Endometrial microvascular endothelial cells (primary cell): ENCODE measurements around the gene RNF213. TPM values are rescaled to one million over a fixed set of nuclear protein-coding genes. Genes with fewer than 3 reads are reported as not detected.
"Not testable (repeated sequence)": the region's sequence is repeated elsewhere in the genome, so short reads cannot be mapped to it uniquely, and the experiment has no call there.

ENCODE experiments used
- in situ Hi-C: cut with HindIII; loops from 2 replicates; pipeline ENCODE4 v1.10.0; 2017; ENCODE audit warnings: low sequenced_read_pairs, low pct_unique_long_range_greater_than_20kb; ENCODE audit errors: inconsistent ontology term
- total RNA-seq: library from RNA; depleted of rRNA; stranded (reverse); fragments of >200 nt; gene quantifications from one replicate; pipeline ENCODE4 v1.2.3, GENCODE V29; 2015; ENCODE audit errors: inconsistent ontology term

The RNF213 gene
- total RNA-seq, 1 donor from 2014 or later = 80.8 TPM

DNA sequence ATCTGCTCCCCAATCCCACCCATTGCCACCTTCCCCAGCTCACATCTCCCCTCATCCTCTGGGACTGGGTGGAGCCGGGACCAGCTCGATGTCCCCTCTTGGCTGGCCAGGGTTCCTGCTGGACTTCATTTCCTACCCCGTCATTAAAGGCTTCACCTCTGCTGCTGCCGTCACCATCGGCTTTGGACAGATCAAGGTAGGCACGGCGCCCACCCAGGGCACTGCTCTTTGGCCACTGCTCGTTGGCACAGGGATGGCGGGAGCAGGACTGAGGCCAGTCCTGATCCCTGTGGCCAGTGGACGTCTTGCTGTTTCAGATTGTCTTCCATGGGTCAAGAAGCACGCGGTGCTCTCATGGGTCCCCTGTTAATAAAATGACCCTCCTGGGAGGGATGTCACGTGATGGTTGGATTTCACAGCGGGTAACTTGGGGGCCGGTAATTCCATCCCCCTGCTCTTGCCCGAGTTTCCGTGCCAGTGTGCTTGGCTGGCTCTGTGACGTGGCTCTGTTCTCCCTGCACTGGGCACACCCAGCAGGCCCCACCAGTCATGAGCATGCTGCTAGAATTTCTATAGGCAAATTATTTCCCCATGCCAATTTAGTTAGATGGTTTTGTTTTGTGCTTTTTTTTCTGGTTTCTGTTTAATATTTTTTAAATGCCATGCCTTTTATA is 37.4 kb upstream of the RNF213 start:
- in situ Hi-C loops = no loop called here

- in situ Hi-C loops = no loop called here
Measured at GRCh38 chr17:80223838-80224497, 36.7 kb upstream of the RNF213 start.

- in situ Hi-C loops = no loop called here
Measured at GRCh38 chr17:80224683-80225082, 36.0 kb upstream of the RNF213 start.

- in situ Hi-C loops = no loop called here
Measured at GRCh38 chr17:80225230-80225629, 35.4 kb upstream of the RNF213 start.

GRCh38 chr17:80227156-80227555 is 33.5 kb upstream of the RNF213 start:
- in situ Hi-C loops = no loop called here

- in situ Hi-C loops = no loop called here
Measured at GRCh38 chr17:80227666-80228065, 33.0 kb upstream of the RNF213 start.

GRCh38 chr17:80228477-80228876 is 32.2 kb upstream of the RNF213 start:
- in situ Hi-C loops = no loop called here

DNA sequence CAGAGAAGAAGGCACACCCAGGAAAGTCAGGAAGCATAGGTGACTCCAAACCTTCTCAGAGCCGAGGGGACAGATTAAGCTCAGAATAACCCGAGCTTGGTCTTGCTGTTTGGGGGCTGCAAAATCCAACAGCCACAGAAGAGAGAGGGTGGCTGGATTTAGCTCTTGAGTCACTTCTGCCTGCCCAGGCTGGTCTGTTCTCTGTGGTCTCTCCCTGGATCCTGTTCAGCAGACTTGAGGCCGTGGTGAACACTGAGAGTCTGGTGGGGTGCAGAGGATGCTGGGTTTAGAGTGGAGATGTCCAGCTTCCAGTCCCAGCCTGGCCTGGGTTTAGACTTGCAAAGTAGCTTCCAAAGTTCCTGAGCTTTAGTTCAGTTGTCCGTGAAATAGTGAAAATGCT is 31.6 kb upstream of the RNF213 start:
- in situ Hi-C loops = no loop called here

DNA sequence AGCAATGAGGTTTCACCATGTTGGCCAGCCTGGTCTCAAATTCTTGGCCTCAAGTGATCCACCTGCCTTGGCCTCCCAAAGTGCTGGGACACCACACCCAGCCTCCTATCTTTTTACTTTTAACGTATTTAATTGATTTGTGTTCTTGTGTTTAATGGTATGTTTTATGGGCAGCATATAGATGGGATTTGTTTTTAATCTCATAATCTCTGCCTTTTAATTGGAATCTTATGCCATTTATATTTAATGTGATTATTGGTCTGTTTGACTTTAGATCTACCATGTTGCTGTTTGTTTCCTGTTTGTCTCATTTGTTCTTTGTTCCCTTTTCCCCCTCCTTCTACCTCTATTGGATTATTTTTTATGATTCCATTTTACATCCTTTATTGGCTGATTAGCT is 28.2 kb upstream of the RNF213 start:
- in situ Hi-C loops = no loop called here

GRCh38 chr17:80233202-80233601 is 27.4 kb upstream of the RNF213 start:
- in situ Hi-C loops = no loop called here

DNA sequence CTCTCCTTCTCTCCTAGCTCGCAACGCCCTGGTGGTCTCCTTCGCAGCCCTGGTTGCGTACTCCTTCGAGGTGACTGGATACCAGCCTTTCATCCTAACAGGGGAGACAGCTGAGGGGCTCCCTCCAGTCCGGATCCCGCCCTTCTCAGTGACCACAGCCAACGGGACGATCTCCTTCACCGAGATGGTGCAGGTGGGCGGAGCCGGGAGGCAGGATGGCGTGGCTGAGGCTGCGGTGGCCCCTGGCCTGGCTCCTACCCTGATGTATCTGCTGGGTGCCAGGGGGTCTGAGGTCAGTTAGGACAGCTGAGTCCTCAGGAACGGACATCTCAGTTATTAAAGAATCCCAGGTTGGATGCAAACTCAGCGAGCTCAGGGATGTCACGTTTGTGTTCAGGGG is 23.7 kb upstream of the RNF213 start:
- in situ Hi-C loops = no loop called here

GRCh38 chr17:80237386-80237785 is 23.3 kb upstream of the RNF213 start:
- in situ Hi-C loops = no loop called here

DNA sequence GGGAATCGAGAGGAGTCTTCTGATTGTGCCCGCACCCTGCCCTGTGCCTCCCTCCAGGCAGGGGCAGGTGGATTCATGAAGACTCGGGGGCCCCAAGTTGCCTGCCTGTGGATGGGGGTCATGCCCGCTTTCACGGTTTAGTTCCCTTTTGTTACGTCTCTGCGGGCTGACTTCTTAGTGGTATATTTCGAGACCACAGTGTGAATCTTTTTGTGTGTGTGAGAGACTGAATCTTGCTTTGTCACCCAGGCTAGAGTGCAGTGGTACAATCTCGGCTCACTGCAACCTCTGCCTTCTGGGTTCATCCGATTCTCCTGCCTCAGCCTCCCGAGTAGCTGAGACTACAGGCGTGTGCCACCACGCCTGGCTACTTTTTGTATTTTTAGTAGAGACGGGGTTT is 18.1 kb upstream of the RNF213 start:
- in situ Hi-C loops = no loop called here

GRCh38 chr17:80243526-80244433 is 16.9 kb upstream of the RNF213 start:
- in situ Hi-C loops = no loop called here

- in situ Hi-C loops = not testable (repeated sequence)
Measured at GRCh38 chr17:80244448-80244847, 16.2 kb upstream of the RNF213 start.

- in situ Hi-C loops = no loop called here
Measured at GRCh38 chr17:80244871-80245509, 15.7 kb upstream of the RNF213 start.

GRCh38 chr17:80245566-80246265 is 14.9 kb upstream of the RNF213 start:
- in situ Hi-C loops = no loop called here

DNA sequence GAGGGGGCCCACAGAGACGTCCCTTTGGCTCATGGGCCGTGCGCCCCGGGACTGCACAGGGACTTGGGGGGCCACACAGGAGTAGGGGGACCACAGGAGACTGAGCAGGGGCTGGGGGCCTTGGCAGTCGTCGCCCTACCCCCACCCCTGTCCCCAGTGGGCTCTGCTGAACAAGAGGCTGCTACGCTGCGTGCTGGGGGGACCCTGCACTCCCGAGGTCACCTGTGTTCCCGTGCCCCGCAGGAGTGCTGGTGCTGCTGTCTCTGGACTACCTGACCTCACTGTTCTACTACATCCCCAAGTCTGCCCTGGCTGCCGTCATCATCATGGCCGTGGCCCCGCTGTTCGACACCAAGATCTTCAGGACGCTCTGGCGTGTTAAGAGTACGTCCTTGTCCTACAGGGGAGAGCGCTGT is 14.4 kb upstream of the RNF213 start:
- in situ Hi-C loops = no loop called here

GRCh38 chr17:80246726-80247125 is 13.9 kb upstream of the RNF213 start:
- in situ Hi-C loops = no loop called here
